KMS-11 (cell line): ENCODE results near the gene MEX3D.

ENCODE experiments used
- H2AFZ ChIP-seq: fragments of 200-600 bp; sonication (generic); 2 replicates; pipeline ENCODE4 v1.6.1; 2016; ENCODE audit warnings: antibody characterized with exemption, mixed run types, low read depth
- H3K27ac ChIP-seq: fragments of 200-600 bp; sonication (generic); 2 replicates; pipeline ENCODE4 v1.6.1; 2016; ENCODE audit warnings: mild to moderate bottlenecking, mixed run types
- H3K27me3 ChIP-seq: fragments of 200-600 bp; sonication (generic); 2 replicates; pipeline ENCODE4 v1.6.1; 2017; ENCODE audit warnings: mild to moderate bottlenecking, low read depth, mixed run types, moderate library complexity; ENCODE audit not compliant: insufficient read depth
- H3K36me3 ChIP-seq: fragments of 200-600 bp; sonication (generic); 2 replicates; pipeline ENCODE4 v1.6.1; 2017; ENCODE audit warnings: mild to moderate bottlenecking, mixed run types; ENCODE audit not compliant: insufficient read depth
- H3K4me1 ChIP-seq: fragments of 200-600 bp; sonication (generic); 2 replicates; pipeline ENCODE4 v1.6.1; 2016; ENCODE audit warnings: mild to moderate bottlenecking, low read depth, mixed run types; ENCODE audit not compliant: poor library complexity, severe bottlenecking
- H3K4me2 ChIP-seq: fragments of 200-600 bp; sonication (generic); 2 replicates; pipeline ENCODE4 v1.7.0; 2016; ENCODE audit warnings: mild to moderate bottlenecking, mixed run types
- H3K4me3 ChIP-seq: fragments of 200-600 bp; sonication (generic); IDR thresholded peaks from 2 replicates; pipeline ENCODE4 v1.6.1; 2017; ENCODE audit warnings: low read depth, low read length, mixed read lengths; ENCODE audit not compliant: insufficient read depth
- H3K79me2 ChIP-seq: fragments of 200-600 bp; sonication (generic); 2 replicates; pipeline ENCODE4 v1.6.1; 2016; ENCODE audit warnings: low read depth, mixed run types; ENCODE audit not compliant: insufficient read depth
- H3K9ac ChIP-seq: fragments of 200-600 bp; sonication (generic); 2 replicates; pipeline ENCODE4 v1.6.1; 2016; ENCODE audit warnings: mild to moderate bottlenecking, mixed run types
- H4K20me1 ChIP-seq: fragments of 200-600 bp; sonication (generic); 2 replicates; pipeline ENCODE4 v1.6.1; 2016; ENCODE audit warnings: mild to moderate bottlenecking, mixed run types; ENCODE audit not compliant: insufficient read depth
- CTCF ChIP-seq: fragments of 200-600 bp; sonication (generic); conservative IDR thresholded peaks from 2 replicates; pipeline ENCODE4 v1.6.1; 2017; ENCODE audit warnings: low read depth, mild to moderate bottlenecking, antibody characterized with exemption, low read length, moderate library complexity, mixed read lengths

Gene MEX3D

DNA sequence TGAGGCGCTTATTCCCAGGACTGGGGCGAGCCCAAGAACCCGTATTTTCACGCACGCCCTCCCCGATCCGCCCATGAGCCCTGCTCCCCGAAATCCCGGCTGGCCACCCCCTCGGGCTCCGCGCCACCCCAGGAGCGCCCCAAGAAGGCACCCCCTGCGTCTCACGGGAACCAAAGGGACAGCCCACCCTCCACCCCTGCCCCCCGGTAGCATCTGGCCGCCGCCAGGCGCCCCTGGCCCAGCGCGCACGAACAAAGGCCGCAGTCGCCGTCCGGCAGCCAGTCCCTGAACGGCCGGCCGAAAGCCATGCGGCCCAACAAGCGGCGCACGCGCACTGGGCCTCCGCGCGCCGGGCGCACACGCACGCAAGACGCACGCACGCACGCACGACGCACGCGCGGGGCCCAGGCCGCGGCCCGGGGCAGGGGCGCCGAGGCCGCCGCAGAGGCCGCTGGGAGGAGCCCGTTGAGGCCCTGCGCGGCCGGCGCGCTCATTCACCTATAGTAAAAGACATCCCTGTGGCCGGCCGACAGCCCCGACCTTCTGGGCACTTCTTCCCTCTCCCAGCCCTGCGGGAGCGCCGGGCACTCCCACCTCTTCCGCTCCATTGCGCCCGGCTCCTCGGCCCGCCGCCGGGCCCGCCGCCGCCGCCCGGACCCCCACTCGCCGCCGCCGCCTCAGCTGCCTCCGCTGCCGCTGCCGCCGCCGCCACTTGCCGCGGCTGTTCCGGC is 24.1 kb upstream of the MEX3D start:
- Histone ChIP-seq H3K27me3 (no peaks in the 10 kb centered on the region), H2AFZ (no peak overlapping the region), H3K79me2 (peaks cover 47% of the 10 kb centered on the region), H3K36me3 (no peaks in the 10 kb centered on the region), H4K20me1 (no peaks in the 10 kb centered on the region), H3K4me1 (peaks cover 20% of the 10 kb centered on the region), H3K4me2 (peak overlapping the region; percentile 65), H3K27ac (peak overlapping the region; percentile 99), H3K4me3 (peak overlapping the region; percentile 56), H3K9ac (peak overlapping the region; percentile 100)
- no peak for TF ChIP-seq CTCF

GRCh38 chr19:1591421-1592023 is 23.4 kb upstream of the MEX3D start:
- Histone ChIP-seq H3K79me2 (peaks cover 47% of the 10 kb centered on the region), H3K27me3 (no peaks in the 10 kb centered on the region), H3K9ac (peak overlapping the region; percentile 100), H2AFZ (no peak overlapping the region), H3K4me3 (peak overlapping the region; percentile 56), H3K27ac (peak overlapping the region; percentile 99), H4K20me1 (no peaks in the 10 kb centered on the region), H3K4me1 (peaks cover 20% of the 10 kb centered on the region), H3K36me3 (no peaks in the 10 kb centered on the region), H3K4me2 (peak overlapping the region; percentile 65)
- TF ChIP-seq CTCF, result no peak

- H3K9ac ChIP-seq, result peak overlapping the region; percentile 100
- no peaks in the 10 kb centered on the region for H3K36me3 ChIP-seq
- H3K4me3 ChIP-seq, result peak overlapping the region; percentile 56
- H2AFZ ChIP-seq, result no peak overlapping the region
- peak overlapping the region; percentile 99 for H3K27ac ChIP-seq
- H3K79me2 ChIP-seq, result peaks cover 50% of the 10 kb centered on the region
- H3K4me2 ChIP-seq, result peak overlapping the region; percentile 65
- no peaks in the 10 kb centered on the region for H3K27me3 ChIP-seq
- no peaks in the 10 kb centered on the region for H4K20me1 ChIP-seq
- TF ChIP-seq CTCF, result no peak; the same call in 1 of the 2 replicates
- peaks cover 20% of the 10 kb centered on the region for H3K4me1 ChIP-seq
Measured at GRCh38 chr19:1590641-1591397, 22.7 kb upstream of the MEX3D start.

- Histone ChIP-seq H3K27ac (no peak overlapping the region), H3K79me2 (peaks cover 50% of the 10 kb centered on the region)
Measured at GRCh38 chr19:1587872-1588271, 19.7 kb upstream of the MEX3D start.

More at GRCh38 chr19:1587872-1588271, 19.7 kb upstream of the MEX3D start:
- Histone ChIP-seq H3K4me2 (no peak overlapping the region), H4K20me1 (no peaks in the 10 kb centered on the region), H2AFZ (no peak overlapping the region), H3K4me3 (no peak overlapping the region), H3K4me1 (peaks cover 14% of the 10 kb centered on the region), H3K36me3 (no peaks in the 10 kb centered on the region), H3K9ac (no peak overlapping the region), H3K27me3 (no peaks in the 10 kb centered on the region)
- no peak for TF ChIP-seq CTCF
